ENCODE data around the gene RNASEL. TPM values are rescaled to one million over a fixed set of nuclear protein-coding genes. Genes with fewer than 3 reads are reported as not detected.

RNASEL gene
- total and polyA plus RNA-seq, 2 experiments from 2014 or later: 0.37 to 0.94 TPM

DNA sequence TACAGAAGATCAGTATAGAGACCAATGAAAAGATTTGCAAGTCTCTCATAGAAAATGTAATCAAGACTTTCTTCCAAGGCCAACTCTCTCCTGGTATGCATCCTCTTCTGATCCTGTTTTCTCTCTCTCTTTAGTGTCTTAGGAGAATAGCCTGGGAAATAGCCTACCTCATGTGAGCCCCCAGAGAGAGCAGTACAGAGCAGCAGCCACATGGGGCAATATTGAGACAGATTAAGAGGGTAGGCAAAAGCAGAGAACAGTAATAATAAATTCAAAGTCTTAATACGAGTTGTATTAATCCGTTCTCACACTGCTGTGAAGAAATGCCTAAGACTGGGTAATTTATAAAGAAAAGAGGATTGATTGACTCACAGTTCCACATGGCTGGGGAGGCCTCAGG lies 61.4 kb downstream of the RNASEL start:
- DNase-seq (ENCODE audit: low spot score): no peak

More for the DNA sequence above, 61.4 kb downstream of the RNASEL start:
- no peaks in the 10 kb centered on the region for H4K20me1 ChIP-seq (replicated peaks; ENCODE audit: insufficient read depth)
- no peak overlapping the region for H3K27ac ChIP-seq (ENCODE audit: low read depth)
- H2AFZ ChIP-seq: no peak overlapping the region
- Mint-ChIP-seq H3K4me1 (peaks cover 3% of the 10 kb centered on the region; the same call in 1 of the 3 replicates), H3K36me3 (ENCODE audit: low read depth) (no peaks in the 10 kb centered on the region), H3K4me3 (no peak overlapping the region), H3K27me3 (ENCODE audit: insufficient read depth, low read depth, poor library complexity) (no peaks in the 10 kb centered on the region), H3K9me3 (peaks cover 4% of the 10 kb centered on the region; the same call in 2 of the 3 replicates), H3K27ac (no peak overlapping the region)
- no peaks in the 10 kb centered on the region for H3K36me3 ChIP-seq (ENCODE audit: insufficient read depth)
- no peak for TF ChIP-seq CREB1 (CRISPR knock-in tag; IDR thresholded peaks at IDR 0.05; ENCODE audit: low read depth)
- TF ChIP-seq ZNF114 (CRISPR knock-in tag; IDR thresholded peaks at IDR 0.05): no peak
- no peak for TF ChIP-seq EZH2 (IDR thresholded peaks at IDR 0.05; ENCODE audit: low read depth, unreplicated experiment)
- no peak for TF ChIP-seq EZH2phosphoT487 (IDR thresholded peaks at IDR 0.05; ENCODE audit: unreplicated experiment)
- no peak for TF ChIP-seq REST (IDR thresholded peaks at IDR 0.05; ENCODE audit: unreplicated experiment)
- no peak for TF ChIP-seq JUNB (IDR thresholded peaks at IDR 0.05; ENCODE audit: unreplicated experiment)
- TF ChIP-seq, protein P1, sequence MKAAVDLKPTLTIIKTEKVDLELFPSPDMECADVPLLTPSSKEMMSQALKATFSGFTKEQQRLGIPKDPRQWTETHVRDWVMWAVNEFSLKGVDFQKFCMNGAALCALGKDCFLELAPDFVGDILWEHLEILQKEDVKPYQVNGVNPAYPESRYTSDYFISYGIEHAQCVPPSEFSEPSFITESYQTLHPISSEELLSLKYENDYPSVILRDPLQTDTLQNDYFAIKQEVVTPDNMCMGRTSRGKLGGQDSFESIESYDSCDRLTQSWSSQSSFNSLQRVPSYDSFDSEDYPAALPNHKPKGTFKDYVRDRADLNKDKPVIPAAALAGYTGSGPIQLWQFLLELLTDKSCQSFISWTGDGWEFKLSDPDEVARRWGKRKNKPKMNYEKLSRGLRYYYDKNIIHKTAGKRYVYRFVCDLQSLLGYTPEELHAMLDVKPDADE (IDR thresholded peaks at IDR 0.05): no peak
- no peak for TF ChIP-seq ZNF331 (CRISPR knock-in tag; IDR thresholded peaks at IDR 0.05; ENCODE audit: low read depth)
- TF ChIP-seq, protein P2, sequence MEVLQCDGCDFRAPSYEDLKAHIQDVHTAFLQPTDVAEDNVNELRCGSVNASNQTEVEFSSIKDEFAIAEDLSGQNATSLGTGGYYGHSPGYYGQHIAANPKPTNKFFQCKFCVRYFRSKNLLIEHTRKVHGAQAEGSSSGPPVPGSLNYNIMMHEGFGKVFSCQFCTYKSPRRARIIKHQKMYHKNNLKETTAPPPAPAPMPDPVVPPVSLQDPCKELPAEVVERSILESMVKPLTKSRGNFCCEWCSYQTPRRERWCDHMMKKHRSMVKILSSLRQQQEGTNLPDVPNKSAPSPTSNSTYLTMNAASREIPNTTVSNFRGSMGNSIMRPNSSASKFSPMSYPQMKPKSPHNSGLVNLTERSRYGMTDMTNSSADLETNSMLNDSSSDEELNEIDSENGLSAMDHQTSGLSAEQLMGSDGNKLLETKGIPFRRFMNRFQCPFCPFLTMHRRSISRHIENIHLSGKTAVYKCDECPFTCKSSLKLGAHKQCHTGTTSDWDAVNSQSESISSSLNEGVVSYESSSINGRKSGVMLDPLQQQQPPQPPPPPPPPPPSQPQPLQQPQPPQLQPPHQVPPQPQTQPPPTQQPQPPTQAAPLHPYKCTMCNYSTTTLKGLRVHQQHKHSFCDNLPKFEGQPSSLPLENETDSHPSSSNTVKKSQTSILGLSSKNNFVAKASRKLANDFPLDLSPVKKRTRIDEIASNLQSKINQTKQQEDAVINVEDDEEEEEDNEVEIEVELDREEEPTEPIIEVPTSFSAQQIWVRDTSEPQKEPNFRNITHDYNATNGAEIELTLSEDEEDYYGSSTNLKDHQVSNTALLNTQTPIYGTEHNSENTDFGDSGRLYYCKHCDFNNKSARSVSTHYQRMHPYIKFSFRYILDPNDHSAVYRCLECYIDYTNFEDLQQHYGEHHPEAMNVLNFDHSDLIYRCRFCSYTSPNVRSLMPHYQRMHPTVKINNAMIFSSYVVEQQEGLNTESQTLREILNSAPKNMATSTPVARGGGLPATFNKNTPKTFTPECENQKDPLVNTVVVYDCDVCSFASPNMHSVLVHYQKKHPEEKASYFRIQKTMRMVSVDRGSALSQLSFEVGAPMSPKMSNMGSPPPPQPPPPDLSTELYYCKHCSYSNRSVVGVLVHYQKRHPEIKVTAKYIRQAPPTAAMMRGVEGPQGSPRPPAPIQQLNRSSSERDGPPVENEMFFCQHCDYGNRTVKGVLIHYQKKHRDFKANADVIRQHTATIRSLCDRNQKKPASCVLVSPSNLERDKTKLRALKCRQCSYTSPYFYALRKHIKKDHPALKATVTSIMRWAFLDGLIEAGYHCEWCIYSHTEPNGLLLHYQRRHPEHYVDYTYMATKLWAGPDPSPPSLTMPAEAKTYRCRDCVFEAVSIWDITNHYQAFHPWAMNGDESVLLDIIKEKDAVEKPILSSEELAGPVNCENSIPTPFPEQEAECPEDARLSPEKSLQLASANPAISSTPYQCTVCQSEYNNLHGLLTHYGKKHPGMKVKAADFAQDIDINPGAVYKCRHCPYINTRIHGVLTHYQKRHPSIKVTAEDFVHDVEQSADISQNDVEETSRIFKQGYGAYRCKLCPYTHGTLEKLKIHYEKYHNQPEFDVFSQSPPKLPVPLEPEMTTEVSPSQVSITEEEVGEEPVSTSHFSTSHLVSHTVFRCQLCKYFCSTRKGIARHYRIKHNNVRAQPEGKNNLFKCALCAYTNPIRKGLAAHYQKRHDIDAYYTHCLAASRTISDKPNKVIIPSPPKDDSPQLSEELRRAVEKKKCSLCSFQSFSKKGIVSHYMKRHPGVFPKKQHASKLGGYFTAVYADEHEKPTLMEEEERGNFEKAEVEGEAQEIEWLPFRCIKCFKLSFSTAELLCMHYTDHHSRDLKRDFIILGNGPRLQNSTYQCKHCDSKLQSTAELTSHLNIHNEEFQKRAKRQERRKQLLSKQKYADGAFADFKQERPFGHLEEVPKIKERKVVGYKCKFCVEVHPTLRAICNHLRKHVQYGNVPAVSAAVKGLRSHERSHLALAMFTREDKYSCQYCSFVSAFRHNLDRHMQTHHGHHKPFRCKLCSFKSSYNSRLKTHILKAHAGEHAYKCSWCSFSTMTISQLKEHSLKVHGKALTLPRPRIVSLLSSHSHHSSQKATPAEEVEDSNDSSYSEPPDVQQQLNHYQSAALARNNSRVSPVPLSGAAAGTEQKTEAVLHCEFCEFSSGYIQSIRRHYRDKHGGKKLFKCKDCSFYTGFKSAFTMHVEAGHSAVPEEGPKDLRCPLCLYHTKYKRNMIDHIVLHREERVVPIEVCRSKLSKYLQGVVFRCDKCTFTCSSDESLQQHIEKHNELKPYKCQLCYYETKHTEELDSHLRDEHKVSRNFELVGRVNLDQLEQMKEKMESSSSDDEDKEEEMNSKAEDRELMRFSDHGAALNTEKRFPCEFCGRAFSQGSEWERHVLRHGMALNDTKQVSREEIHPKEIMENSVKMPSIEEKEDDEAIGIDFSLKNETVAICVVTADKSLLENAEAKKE (CRISPR knock-in tag; IDR thresholded peaks at IDR 0.05): no peak
- TF ChIP-seq, protein P3, sequence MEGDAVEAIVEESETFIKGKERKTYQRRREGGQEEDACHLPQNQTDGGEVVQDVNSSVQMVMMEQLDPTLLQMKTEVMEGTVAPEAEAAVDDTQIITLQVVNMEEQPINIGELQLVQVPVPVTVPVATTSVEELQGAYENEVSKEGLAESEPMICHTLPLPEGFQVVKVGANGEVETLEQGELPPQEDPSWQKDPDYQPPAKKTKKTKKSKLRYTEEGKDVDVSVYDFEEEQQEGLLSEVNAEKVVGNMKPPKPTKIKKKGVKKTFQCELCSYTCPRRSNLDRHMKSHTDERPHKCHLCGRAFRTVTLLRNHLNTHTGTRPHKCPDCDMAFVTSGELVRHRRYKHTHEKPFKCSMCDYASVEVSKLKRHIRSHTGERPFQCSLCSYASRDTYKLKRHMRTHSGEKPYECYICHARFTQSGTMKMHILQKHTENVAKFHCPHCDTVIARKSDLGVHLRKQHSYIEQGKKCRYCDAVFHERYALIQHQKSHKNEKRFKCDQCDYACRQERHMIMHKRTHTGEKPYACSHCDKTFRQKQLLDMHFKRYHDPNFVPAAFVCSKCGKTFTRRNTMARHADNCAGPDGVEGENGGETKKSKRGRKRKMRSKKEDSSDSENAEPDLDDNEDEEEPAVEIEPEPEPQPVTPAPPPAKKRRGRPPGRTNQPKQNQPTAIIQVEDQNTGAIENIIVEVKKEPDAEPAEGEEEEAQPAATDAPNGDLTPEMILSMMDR (conservative IDR thresholded peaks at IDR 0.05; ENCODE audit: low read depth in 2 of 2): no peak
- TF ChIP-seq STAT1 (IDR thresholded peaks at IDR 0.05; ENCODE audit: unreplicated experiment): no peak
- no peak for TF ChIP-seq POLR2AphosphoS5 (IDR thresholded peaks at IDR 0.05; ENCODE audit: low read depth)
- no peak for TF ChIP-seq NANOG (IDR thresholded peaks at IDR 0.05; ENCODE audit: borderline replicate concordance)
- H3K9me2 ChIP-seq (ENCODE audit: insufficient read depth): no peaks in the 10 kb centered on the region
- no peaks in the 10 kb centered on the region for H3K27me3 ChIP-seq (ENCODE audit: insufficient read depth)
- H3K4me1 ChIP-seq (ENCODE audit: insufficient read depth): no peaks in the 10 kb centered on the region
- H3K4me2 ChIP-seq: no peak overlapping the region
- H3K4me3 ChIP-seq: no peak overlapping the region
- H3K79me2 ChIP-seq (replicated peaks; ENCODE audit: insufficient read depth): no peaks in the 10 kb centered on the region
- H3F3A ChIP-seq (replicated peaks; ENCODE audit: low read depth): no peaks in the 10 kb centered on the region
- ATAC-seq: no peak

All from GM23338 (cell line).